WERI-Rb-1 (cell line): ENCODE results near the gene THUMPD3.

Experiments used
- DNase-seq: peaks from one replicate; pipeline ENCODE4 v3.0.0-alpha.2; 2020
- H3K27ac ChIP-seq: fragments of 250-450 bp; sonication (Bioruptor Pico); 2 replicates; pipeline ENCODE4 v1.5.1; 2020; ENCODE audit warnings: mild to moderate bottlenecking, moderate library complexity
- H3K27me3 ChIP-seq: fragments of 250-450 bp; sonication (Bioruptor Pico); 2 replicates; pipeline ENCODE4 v1.5.1; 2021; ENCODE audit warnings: mild to moderate bottlenecking, low read depth, moderate library complexity; ENCODE audit not compliant: insufficient read depth, severe bottlenecking
- H3K36me3 ChIP-seq: fragments of 250-450 bp; sonication (Bioruptor Pico); 2 replicates; pipeline ENCODE4 v1.5.1; 2020; ENCODE audit warnings: mild to moderate bottlenecking, moderate library complexity
- H3K4me3 ChIP-seq: 2 replicates; pipeline ENCODE4 v1.5.1; 2011; ENCODE audit warnings: low read depth, mild to moderate bottlenecking, control low read depth, low read length
- H3K9me3 ChIP-seq: fragments of 250-450 bp; sonication (Bioruptor Pico); 2 replicates; pipeline ENCODE4 v1.5.1; 2021; ENCODE audit warnings: mild to moderate bottlenecking, moderate library complexity; ENCODE audit not compliant: severe bottlenecking
- TF ChIP-seq, protein P1 (sequence below): IDR thresholded peaks from 2 replicates; pipeline ENCODE4 v1.5.1; 2011; ENCODE audit warnings: low read depth, mild to moderate bottlenecking, control low read depth, inconsistent platforms, low read length

THUMPD3 gene

DNA sequence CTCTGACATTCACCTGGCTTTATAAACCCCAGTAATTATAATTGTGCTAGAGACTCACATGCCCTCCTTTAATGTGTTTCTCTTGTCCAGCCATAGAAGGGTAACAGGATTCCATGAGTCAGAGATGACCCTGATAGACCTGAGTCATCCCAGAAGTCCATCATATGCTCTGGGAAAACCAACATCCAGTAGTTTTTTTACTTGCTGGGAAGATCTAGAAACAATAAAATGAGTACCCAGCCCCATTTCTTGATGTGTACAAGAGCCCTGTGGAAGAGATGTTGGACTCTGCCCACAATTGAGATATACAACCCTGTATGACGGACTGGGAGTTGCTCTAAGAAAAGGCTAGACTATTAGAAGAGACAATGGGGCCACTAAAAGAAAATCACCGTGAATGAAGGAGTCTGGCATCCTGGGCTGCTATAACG lies 22.4 kb upstream of the THUMPD3 start:
- no peaks in the 10 kb centered on the region for H3K9me3 ChIP-seq
- no peaks in the 10 kb centered on the region for H3K27me3 ChIP-seq
- no peak for DNase-seq
- H3K27ac ChIP-seq, result no peak overlapping the region
- TF ChIP-seq, protein P1, sequence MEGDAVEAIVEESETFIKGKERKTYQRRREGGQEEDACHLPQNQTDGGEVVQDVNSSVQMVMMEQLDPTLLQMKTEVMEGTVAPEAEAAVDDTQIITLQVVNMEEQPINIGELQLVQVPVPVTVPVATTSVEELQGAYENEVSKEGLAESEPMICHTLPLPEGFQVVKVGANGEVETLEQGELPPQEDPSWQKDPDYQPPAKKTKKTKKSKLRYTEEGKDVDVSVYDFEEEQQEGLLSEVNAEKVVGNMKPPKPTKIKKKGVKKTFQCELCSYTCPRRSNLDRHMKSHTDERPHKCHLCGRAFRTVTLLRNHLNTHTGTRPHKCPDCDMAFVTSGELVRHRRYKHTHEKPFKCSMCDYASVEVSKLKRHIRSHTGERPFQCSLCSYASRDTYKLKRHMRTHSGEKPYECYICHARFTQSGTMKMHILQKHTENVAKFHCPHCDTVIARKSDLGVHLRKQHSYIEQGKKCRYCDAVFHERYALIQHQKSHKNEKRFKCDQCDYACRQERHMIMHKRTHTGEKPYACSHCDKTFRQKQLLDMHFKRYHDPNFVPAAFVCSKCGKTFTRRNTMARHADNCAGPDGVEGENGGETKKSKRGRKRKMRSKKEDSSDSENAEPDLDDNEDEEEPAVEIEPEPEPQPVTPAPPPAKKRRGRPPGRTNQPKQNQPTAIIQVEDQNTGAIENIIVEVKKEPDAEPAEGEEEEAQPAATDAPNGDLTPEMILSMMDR, result no peak
- no peak overlapping the region for H3K4me3 ChIP-seq
- no peaks in the 10 kb centered on the region for H3K36me3 ChIP-seq

DNA sequence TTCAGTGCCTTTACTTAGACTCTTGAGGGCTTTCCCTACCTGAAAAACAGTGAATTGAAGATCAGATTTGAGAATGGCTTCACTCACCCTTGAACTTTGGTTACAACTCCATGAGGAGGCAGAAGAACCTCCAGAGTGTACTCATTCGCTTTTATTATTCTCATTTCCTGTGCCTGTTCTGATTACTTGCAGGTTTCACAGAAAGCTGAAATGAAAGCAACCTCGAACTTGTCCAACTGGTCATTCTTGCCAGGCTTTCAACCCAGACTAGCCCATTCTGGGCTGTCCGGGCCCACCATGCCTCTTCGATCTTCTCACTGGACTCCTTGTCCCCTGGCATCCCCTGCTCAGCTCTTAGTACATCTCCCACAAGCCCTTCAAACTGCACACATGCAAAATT lies 20.2 kb upstream of the THUMPD3 start:
- H3K36me3 ChIP-seq, result no peaks in the 10 kb centered on the region
- no peak overlapping the region for H3K27ac ChIP-seq
- no peaks in the 10 kb centered on the region for H3K9me3 ChIP-seq
- H3K4me3 ChIP-seq, result no peak overlapping the region
- no peak for DNase-seq
- TF ChIP-seq, protein P1, result no peak
- no peaks in the 10 kb centered on the region for H3K27me3 ChIP-seq

DNA sequence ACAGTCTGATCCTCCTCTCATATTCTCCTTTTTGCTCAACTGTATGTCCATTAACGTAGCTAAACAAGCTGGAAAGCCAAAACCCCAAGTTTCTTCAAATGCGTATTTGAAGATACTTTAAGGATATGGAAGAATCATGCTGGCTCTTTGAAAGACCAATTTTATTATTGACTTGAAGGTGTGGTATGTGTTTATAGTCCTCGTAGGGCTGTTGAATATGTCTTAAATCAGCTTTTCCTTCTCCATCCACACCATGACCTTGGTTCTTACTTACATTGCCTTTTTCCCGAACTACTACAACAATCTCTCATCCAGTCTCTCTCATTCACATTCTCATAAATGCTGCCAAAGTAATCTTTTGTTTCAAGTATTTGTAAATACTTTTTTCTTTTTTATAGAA lies 19.7 kb upstream of the THUMPD3 start:
- H3K27ac ChIP-seq, result no peak overlapping the region
- no peaks in the 10 kb centered on the region for H3K27me3 ChIP-seq
- TF ChIP-seq, protein P1, result no peak
- H3K36me3 ChIP-seq, result no peaks in the 10 kb centered on the region
- no peaks in the 10 kb centered on the region for H3K9me3 ChIP-seq
- DNase-seq, result no peak
- H3K4me3 ChIP-seq, result no peak overlapping the region

DNA sequence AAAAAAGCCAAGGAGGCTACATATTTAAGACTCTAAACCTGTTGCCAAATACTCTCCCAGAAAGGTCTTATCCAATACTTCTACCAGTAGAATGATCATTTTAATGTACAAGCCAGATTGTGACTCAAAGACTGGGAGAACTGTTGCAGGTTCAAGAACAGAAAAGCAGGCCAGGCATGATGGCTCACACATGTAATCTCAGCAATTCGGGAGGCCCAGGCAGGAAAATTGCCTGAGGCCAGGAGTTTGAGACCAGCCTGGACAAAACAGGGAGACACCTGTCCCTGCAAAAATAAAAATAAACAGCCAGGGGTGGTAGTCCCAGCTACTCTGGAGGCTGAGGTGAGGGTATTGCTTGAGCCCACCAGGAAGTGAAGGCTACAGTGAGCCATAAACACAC lies 17.8 kb upstream of the THUMPD3 start:
- no peak for DNase-seq
- no peaks in the 10 kb centered on the region for H3K9me3 ChIP-seq
- no peaks in the 10 kb centered on the region for H3K27me3 ChIP-seq
- no peak overlapping the region for H3K4me3 ChIP-seq
- H3K36me3 ChIP-seq, result no peaks in the 10 kb centered on the region
- H3K27ac ChIP-seq, result no peak overlapping the region
- TF ChIP-seq, protein P1, result no peak

DNA sequence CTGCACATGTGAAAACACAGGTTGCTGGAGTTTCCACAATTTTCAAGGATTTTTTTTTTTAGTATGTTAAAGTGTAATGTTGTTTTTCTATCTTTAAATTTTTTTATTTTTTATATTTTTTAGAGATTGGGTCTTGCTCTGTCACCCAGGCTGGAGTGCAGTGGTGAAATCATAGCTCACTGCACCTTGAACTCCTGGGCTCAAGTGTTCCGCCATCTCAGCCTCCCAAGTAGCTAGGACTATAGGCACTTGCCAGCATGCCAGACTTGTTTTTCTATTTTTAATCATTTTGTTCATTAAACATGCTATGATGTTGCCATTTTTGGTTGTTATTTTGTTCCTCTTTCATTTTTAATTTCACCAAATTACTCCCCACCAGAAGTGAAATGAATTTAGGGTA lies 16.7 kb upstream of the THUMPD3 start:
- Histone ChIP-seq H3K27ac (no peak overlapping the region), H3K4me3 (no peak overlapping the region), H3K9me3 (no peaks in the 10 kb centered on the region), H3K36me3 (no peaks in the 10 kb centered on the region), H3K27me3 (no peaks in the 10 kb centered on the region)
- DNase-seq, result no peak
- TF ChIP-seq, protein P1, result no peak

DNA sequence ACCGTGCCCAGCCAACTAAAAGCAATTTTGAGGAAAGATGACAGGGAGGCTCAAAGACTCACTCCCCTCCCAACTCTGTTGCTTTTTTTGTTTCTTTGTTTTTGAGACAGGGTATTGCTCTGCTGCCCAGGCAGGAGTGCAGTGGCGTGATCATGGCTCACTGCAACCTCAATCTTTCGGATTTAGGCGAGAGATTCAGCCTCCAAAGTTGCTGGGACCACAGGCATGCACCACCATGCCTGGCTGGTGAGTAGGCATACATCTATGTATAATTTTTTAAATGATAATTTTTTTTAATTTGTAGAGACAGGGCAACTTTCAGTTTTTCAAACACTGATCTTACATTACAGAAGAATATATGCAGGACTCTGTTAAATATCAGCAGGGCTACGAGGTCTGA lies 15.8 kb upstream of the THUMPD3 start:
- no peaks in the 10 kb centered on the region for H3K9me3 ChIP-seq
- no peaks in the 10 kb centered on the region for H3K27me3 ChIP-seq
- DNase-seq, result no peak
- TF ChIP-seq, protein P1, result no peak
- H3K36me3 ChIP-seq, result no peaks in the 10 kb centered on the region
- no peak overlapping the region for H3K27ac ChIP-seq
- H3K4me3 ChIP-seq, result no peak overlapping the region
